HPDE6-E6E7 (cell line): ENCODE measurements around the gene CPEB1.
A peak's percentile ranks its signal among the peaks of the same experiment; 100 is the strongest.
"Not testable (repeated sequence)": the region's sequence is repeated elsewhere in the genome, so short reads cannot be mapped to it uniquely, and the experiment has no call there.

Source experiments
- DNase-seq: peaks from one replicate; pipeline ENCODE4 v3.0.0; 2011; ENCODE audit warnings: missing footprints; ENCODE audit errors: extremely low spot score

CPEB1 gene

DNA sequence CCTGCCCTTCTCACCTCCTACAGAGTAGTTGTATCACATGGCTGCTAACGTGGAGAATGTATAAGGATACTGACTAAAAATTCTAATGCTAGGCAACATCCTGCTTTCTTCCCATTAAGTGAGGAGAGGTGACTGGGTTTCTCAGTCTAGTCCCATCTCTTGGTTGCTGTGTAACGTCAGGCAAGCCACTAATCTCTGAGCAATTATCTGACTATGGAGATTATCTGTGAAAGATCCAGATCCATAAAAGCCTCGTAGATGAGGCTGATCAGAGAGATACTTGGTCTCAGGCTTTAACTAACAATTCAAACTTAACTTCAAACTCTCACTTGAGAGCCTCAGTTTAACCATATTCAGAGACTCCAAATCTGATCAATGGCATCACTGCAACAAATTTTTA is 102.2 kb downstream of the CPEB1 start:
- DNase-seq, result no peak

DNA sequence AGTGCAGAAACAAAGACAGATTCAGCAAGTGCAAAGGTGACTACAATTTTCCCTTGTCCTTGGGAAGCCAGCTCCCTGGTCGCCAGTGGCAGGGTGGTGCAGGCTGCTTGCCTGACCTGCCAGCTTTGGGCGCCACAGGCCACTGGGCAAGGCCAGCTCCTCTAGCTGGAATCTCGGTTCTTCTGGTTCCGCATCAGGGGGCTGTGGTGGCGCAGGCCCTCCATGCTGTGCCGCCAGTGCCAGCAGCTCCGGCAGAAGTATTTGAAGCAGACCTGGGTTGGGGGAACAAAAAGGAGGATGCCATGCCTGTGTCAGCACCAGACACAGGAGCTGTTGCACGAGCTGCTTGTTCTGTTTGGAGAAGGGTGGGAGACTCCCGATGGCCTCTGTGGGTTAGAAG is 102.7 kb downstream of the CPEB1 start:
- DNase-seq, result no peak

DNA sequence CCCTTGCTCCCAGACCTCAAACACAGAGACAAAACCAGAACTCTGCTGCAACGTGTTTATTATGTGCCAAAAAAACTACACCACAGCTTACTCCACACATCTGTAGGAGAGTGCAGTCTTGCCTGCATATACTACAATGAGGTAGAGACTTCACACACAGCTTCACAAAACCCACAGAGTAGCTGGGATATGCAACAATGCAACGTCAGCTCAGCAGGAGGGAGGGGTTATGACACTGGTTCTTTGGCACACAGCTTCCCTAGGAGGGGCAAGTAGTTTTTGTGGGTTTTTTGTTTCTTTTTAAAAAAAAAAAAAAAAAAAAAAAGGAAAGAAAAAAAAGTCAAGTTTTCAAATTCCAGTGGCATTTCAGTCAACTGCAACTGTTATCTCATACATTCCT is 104.0 kb downstream of the CPEB1 start:
- no peak for DNase-seq

DNA sequence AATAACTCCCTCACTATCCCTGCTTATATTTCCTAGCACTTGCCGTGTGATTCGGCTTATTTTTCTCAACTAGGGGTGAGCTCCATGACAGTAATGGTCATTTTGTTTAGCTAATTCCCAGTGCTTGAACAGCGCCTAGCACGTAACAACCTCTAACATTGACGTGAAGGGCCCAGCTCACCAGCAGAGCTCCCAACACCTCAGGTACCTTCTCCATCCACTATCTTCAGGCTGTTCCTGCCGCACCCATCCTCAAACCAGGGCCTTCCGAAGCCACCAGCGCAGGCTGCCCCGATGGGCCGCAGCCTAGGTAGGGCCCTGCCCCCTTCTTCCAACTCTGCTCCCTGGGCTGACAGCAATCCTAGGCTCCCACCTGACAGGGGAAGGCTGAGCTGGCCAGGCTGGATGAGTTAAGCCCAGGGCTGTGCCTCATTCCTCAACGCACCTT is 106.2 kb downstream of the CPEB1 start:
- DNase-seq, result peak; percentile 33

DNA sequence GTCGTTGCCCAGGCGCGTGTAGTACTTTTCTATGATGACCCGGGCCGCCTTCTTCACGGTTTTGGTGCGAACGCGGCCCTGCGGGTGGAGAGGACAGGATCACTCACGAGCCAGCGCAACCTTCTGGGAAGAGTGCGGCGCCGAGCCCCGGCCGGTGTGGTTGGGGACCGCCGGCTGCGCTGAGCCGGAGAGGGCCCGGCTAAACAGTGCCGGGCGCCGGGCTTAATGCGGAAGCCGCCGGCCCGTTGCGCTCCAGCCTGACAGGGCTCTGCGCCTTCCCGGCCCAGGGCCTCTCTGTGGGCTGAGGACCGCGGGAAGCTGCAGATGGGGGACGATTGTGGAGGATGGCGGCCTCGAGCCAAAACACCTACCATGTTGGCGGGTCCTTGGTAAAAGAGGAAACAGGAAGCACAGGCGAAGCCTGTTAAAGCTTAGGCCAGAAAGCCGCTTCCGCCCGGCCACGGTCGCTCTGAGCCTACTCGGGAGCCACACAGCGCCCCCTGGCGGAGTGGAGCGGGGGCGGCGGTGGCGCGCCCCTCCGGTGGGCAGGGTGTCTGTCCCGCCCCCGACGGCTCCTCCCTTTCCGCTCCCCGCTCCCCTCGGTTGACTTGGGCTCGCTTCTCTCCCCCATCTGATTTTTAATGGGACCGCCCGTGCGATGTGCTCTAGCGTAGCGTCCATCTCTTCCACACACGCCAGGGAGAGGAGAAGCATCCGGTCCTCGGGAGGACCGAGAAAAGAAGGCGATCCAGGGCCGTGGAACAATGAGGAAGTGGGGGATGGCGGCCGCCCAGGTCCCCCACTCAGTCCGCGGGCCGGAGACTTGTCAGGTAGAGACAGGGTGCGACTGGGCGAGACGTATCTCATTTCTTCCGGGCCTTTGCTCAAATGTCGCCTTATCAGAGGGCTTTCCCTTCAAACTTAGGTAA is 106.8 kb downstream of the CPEB1 start, which contains the start of gene RPS17:
RPS17 (minus strand) TSS at position 403 of the 929 bp plus-strand sequence; CDS start at position 374, 29 bp downstream.
- peak; percentile 96 for DNase-seq

DNA sequence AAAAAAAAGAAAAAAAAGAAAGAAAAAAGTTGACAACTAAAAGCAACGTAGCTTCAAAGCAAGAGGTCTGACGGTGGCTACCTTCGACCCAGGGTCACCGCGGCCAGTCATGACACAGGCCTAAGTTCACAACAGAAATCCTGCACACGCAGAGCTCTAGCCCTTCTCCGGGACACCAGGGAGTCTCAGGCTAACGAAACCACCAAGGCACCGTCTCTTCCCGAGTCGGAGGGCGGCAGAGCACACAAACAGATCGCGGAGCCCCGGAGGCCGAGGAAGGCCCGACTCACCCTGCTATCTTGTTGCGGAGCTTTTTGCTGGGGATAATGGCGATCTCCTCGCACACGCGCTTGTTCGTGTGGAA is 107.5 kb downstream of the CPEB1 start:
- no peak for DNase-seq

DNA sequence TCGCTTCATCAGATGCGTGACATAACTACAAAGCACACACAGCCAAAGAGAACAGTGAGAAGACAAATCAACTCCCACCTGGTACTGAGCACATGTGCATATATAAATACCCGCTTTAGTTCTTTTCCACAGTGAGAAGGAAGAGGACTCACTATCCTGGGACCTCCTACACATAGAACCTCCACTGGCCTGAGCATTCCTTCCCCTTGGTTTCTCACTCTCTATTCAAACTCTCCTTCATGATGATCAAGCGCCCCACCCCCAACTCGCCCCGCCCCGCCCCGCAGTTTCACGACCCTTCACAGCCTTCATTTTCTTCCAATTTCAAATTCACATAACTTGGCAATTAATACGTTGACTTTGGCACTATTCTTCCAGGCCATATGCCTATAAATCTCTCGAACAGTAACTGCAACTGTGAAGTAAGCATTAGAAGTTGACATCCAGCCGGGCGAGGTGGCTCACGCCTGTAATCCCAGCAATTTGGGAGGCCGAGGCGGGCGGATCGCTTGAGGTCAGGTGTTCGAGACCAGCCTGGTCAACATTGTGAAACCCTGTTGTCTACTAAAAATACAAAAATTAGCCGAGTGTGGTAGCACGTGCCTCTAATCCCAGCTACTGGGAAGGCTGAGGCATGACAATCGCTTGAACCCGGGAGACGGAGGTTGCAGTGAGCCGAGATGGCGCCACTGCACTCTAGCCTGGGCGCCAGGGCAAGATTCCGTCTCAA is 108.0 kb downstream of the CPEB1 start:
- DNase-seq, result no peak

DNA sequence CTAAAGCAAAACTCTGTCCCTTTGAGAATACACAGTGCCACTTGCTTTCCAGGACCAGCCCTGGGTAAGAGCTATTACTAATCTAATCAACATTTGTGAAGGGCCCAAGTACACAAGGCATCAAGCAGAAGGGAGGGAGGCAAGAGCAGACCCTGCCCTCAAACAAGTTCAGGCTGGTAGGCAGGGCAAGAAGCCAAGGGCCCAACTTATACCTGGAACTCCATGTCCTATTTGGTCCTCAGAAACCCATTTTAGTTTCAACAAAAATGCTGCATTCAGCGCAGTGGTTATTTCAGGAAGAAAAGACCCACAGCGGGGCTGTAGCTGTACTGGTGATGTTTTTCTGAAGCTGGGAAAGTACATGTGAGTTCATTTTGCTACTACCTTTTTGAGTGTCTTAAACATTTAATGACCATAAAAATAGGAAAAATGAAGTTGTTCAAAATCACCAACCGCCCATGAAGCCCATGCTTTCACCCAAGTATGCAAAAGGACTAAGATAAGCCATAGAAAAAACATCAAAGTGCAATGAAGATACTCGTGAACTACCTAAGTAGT is 109.7 kb downstream of the CPEB1 start:
- no peak for DNase-seq

DNA sequence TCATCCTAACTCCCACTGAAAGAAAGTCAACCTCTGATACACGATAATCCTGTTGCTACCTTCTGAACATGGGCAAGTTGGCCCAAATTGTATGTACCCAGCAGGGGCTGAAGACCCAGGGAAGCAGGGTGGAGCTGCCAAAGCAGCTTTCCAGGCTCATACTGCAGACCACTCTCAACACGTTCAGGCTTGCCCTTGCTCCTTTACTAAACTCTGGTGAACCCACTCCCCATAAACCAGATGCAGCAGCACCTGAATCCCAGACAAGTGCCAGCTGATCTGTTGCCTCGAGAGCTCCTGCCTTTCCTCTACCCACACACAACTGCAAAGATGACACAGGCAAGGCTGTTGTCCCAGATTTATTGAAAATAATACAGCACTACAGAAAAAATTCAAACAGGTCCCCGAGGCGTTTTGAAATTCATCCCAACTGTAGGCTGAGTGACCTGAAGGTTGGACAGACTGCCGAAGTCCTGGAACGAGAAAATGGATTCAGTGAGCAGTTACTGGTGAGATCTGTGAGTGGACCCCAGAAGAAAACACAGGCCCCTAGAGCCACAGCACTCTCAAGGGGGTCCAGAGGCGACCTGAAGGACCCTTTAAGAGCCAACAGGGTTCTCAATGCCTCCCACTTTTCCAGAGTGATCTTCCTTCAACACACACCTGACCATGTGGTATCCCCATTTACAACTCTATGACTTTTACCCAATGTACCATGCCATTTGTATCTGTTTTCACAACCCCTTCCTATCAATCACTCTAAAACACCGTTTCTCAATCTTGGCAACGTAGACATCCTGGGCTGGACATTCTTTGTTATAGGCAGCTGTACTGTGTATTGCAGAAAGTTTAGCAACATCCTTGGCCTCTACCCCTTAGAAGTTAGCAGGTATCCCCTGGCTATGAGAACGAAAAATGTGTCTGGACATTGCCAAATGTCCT is 110.5 kb downstream of the CPEB1 start:
- DNase-seq, result no peak

DNA sequence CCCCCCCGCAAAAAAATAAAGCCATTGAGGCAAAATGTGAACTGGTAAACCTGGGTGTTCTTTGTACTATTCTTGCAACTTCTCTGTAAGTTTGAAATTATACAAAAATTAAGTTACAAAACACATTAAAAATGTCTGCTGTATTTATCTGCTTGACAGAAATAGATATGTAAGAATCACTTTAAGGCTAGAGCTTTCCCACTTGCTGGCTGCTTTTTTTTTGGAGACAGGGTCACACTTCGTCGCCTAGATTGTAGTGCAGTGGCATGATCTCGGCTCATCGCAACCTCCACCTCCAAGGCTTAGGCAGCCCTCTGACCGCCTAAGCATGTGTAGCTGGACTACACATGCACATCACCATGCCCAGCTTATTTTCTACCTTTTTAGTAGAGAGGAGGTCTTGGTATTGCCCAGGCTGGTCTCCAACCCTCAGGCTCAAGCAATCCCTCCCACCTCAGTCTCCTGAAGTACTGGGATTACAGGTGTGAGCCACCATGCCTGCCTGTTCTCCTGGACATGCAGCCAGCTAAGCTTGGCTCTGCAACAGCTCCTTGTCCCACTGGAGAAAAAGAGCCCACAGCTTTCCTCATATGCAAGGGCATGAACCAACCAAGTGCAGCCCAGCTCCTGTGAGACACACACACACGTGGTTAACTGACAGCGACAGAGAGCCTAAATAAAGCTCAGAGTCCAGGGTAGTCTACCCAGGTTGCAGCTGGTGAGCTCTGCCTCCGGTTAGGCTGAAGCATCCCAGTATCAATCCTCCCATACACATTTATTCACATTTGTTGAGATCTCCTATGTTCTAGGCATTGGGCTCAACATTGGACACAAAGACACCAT is 111.4 kb downstream of the CPEB1 start:
- DNase-seq, result no peak

DNA sequence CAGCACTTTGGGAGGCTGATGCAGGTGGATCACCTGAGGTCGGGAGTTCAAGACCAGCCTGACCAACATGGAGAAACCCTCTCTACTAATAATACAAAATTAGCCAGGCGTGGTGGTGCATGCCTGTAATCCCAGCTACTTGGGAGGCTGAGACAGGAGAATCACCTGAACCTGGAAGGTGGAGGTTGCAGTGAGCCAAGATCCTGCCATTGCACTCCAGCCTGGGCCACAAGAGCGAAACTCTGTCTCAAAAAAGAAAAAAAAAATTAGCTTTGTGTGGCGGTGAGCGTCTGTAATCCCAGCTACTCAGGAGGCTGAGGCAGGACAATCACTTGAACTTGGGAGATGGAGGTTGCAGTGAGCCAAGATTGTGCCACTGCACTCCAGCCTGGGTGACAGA is 112.0 kb downstream of the CPEB1 start:
- DNase-seq, result not testable (repeated sequence)

DNA sequence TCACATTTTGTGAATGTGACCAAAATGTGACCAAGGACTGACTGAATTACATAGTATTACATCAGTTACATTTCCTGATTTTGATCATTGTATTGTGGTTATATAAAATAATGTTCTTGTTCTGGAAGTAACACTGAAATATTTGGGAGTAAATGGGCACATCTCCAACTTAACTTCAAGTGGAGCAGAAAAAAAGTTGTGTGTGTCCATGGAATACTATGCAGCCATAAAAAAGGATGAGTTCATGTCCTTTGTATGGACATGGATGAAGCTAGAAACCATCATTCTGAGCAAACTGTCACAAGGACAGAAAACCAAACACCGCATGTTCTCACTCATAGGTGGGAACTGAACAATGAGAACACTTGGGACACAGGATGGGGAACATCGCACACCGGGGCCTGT is 112.7 kb downstream of the CPEB1 start:
- not testable (repeated sequence) for DNase-seq

DNA sequence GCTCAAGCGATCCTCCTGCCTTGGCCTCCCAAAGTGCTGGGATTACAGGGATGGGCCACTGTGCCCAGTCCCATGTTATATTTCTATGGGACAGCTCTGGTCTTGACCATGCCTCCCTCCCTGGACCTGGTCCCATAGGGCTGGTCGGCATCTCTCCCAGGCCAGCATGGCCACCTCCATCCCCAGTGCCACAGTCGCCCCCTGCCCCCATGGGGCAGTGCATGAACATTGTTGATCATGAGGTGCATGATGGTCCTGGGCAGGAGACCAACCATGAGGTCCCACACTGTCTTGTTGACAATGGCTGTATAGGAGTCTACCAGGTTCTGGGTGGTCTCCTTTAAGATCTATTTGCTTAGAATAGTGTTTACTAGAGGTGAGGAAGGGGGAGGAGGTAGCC is 113.4 kb downstream of the CPEB1 start:
- DNase-seq, result no peak

DNA sequence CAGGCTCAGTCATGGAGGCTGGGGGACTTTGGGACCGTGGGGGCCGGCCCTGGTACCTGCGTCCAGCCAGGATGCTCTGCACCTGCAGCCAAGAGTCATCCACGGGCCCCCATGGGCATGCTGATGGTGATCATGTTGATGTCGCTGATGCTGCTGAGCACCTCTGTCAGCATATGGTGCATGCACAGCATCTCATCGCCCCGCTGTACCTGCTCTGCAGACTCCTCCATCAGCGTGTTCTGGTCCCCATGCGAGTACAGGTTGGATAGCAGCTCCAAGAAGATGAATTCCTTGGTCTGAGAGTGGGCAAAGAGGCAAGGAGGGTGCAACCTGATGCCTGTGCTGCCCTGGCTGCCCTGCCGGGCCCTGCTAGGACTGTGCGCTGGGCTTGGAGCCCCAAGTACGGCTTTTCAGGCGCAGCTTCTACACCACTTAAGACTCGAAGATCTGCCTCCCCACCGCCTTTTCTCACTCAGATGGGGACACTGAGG is 114.1 kb downstream of the CPEB1 start:
- DNase-seq, result no peak

DNA sequence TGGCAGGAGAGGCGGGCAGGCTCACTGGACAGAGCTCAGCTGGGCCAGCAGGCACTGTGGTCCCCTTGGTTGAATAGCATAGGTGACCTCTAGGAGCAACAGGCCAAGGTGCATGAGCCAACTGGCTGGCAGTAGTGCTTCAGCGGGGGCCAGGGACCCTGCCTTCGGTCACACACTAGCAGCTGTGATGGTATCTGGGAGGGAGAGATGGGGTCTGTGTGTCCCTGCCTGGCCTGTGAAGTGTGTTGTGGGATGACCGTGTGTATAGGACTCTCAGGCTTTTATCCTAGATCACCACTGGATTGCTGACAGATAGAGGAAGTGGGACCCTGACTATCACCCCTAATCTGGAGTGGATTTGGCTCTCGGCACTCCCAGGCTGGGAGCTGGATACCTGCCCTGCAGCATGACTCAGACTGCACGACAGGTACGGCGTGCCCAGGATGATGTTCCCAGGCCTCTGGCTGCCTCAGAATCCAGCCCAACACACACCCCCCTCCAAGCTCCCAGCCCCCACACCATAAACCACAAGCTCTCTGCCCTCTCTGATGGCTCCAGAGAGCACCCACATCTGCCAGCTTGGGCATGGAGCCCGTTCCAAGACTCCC is 114.7 kb downstream of the CPEB1 start:
- no peak for DNase-seq

DNA sequence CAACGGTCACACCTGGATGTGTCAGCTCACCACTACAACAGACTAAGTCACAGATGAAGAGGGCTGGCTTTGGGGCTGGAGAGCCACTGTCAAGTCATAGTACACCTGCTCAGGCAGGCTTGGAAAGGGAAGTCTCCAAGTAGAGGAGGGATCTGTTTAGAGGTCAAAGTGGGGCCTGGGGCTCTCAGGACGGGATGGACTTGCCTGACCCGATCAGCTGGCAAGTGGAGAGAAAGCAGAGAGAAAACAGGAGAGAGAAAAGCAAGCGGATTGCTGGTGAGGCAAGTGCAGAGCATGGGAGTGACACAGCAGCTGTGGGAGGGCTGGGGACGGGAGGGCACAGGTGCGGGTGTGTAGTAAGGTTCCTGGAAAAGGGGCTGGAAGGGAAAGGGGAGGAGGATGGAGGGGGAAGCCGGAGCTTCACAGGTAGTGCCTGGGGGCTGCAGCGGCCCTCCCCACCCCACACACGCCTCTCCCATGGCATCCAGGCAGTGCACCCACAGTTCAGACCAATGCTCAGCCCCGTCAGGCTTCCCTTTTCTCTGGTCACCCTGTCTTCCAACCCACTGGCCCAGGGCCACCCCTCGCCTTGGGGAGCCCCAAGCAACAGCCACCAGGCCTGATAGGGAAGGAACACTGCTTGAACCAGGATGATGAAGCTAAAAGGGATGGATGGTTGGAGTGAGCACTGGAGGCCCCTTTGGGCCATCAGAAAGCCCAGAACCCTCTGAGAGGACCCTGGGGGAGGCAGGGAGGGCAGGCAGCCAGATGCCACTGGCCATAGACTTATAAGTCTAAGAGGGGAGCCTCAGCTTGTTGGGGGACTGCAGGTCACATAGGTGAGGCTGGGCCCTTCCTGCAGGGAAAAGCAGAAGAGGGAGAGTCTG is 115.4 kb downstream of the CPEB1 start:
- no peak for DNase-seq

DNA sequence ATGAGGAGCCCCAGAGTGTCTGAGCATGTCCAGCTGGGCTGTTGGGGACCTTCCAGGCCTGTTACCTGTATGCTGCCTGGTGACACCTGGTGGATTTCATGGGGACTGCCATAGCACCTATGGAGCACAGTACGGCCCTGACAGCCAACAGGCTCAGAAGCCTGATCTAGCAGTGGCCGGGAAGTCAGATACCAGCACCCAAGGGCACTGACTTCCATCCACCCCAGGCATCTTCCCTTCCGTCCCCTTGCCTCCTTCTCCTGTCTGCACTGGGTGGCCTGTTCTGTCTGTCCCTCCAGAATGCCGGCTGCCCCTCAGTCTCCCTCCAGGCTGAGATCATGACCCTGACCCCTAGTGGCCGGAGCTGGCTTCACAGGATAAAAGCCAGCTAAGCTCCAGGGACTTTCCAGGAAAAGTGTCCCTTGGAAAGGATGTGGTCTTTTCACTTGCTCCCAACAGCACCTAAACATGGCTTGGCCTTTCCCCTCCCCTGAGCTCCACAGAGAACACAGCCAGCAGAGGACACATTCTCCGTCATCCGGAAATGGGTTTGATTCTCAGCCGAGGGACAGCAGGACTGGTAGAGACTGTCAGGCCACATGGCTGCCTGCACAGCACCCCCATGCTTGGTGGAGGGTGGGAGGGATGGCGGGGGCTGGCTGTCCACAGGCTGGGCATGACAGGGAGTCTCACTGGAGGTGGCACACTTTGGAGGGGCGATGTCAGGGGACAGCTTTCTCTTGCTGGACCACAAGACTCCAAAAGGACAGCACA is 116.4 kb downstream of the CPEB1 start:
- DNase-seq, result peak; percentile 45

DNA sequence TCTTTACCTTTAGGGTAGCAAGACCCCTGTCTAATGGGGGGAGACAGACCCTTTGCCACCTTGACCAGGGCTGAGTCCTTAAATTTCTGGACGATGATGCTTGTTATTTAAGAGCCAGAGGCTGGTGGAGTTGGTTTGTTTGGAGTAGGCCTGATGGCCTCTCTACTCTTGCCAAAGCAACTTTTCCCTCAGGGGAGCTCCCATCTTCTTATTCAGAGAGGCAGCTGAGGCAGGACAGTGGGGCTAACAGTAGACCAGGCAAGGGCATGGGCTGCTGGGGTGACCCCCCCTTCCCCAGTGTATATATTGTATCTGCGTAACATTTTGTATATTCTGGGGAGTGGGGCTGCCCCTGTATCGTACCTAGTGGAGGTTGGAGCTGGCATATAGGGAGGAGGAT is 117.2 kb downstream of the CPEB1 start:
- DNase-seq, result no peak
